Caco-2 (cell line): ENCODE results near the gene UGT2B17. TPM values are rescaled to one million over a fixed set of nuclear protein-coding genes. Genes with fewer than 3 reads are reported as not detected.
"Not testable (repeated sequence)": the region's sequence is repeated elsewhere in the genome, so short reads cannot be mapped to it uniquely, and the experiment has no call there.

Source experiments
- BruUV-seq: library from RNA; stranded (reverse); fragments of 400-500 nt; replicated peaks from 2 replicates; lab custom pipeline; 2021; lab: Mats Ljungman, UMichigan
- CTCF ChIA-PET: fragments of 300-600 bp; sonication (Branson Sonifier 250); formaldehyde crosslinking; loops from one replicate; lab custom pipeline; 2022; ENCODE audit warnings: antibody characterized with exemption; lab: Charles Lee
- POLR2A ChIA-PET: fragments of 300-600 bp; sonication (Branson Sonifier 250); formaldehyde crosslinking; loops from one replicate; lab custom pipeline; 2022; ENCODE audit warnings: antibody characterized with exemption; lab: Charles Lee
- DNase-seq, 2 experiments: peaks; one replicate each; pipeline versions ENCODE4 v3.0.0 to v3.0.0-alpha.2; 2020 to 2022
- H3K27me3 ChIP-seq: replicated peaks from 2 replicates; pipeline ENCODE4 v1.6.0; 2011; ENCODE audit warnings: low read length; ENCODE audit not compliant: control insufficient read depth, insufficient read depth
- H3K36me3 ChIP-seq: 2 replicates; pipeline ENCODE4 v1.5.1; 2011; ENCODE audit warnings: low read length; ENCODE audit not compliant: control insufficient read depth, insufficient read depth
- H3K4me1 ChIP-seq: fragments of 250-450 bp; sonication (Bioruptor Pico); 2 replicates; pipeline ENCODE4 v1.5.1; 2020; ENCODE audit warnings: mild to moderate bottlenecking
- H3K4me3 ChIP-seq: 2 replicates; pipeline ENCODE4 v1.5.1; 2011; ENCODE audit warnings: low read depth, mild to moderate bottlenecking, control low read depth, low read length
- H3K9me3 ChIP-seq: fragments of 250-450 bp; sonication (Bioruptor Pico); 2 replicates; pipeline ENCODE4 v1.5.1; 2020; ENCODE audit warnings: mild to moderate bottlenecking, moderate library complexity
- H3K27ac Mint-ChIP-seq: one replicate; pipeline ENCODE4 v1.8.0; 2022; ENCODE audit warnings: mixed read lengths; ENCODE audit not compliant: unreplicated experiment
- H3K27me3 Mint-ChIP-seq: one replicate; pipeline ENCODE4 v1.8.0; 2022; ENCODE audit warnings: mixed read lengths; ENCODE audit not compliant: insufficient read depth, unreplicated experiment
- H3K36me3 Mint-ChIP-seq: one replicate; pipeline ENCODE4 v1.8.0; 2022; ENCODE audit warnings: mild to moderate bottlenecking, mixed read lengths; ENCODE audit not compliant: insufficient read depth, unreplicated experiment
- H3K4me1 Mint-ChIP-seq: one replicate; pipeline ENCODE4 v1.8.0; 2022; ENCODE audit warnings: low read depth, mixed read lengths; ENCODE audit not compliant: unreplicated experiment
- H3K4me3 Mint-ChIP-seq: one replicate; pipeline ENCODE4 v1.8.0; 2022; ENCODE audit warnings: mild to moderate bottlenecking, moderate library complexity, mixed read lengths; ENCODE audit not compliant: unreplicated experiment
- H3K9me3 Mint-ChIP-seq: one replicate; pipeline ENCODE4 v1.8.0; 2022; ENCODE audit warnings: mixed read lengths; ENCODE audit not compliant: unreplicated experiment
- intact Hi-C: fragments of 100-400 bp; cut with micrococcal nuclease; formaldehyde crosslinking; loops from one replicate; pipeline ENCODE4 v1.10.0; 2022; ENCODE audit not compliant: unreplicated experiment
- total RNA-seq: library from RNA; stranded (reverse); gene quantifications from 2 replicates; pipeline ENCODE4 v1.2.3, GENCODE V29; 2022
- TF ChIP-seq, protein P1 (sequence below), 2 experiments: fragments of 200-600 bp in 1 of 2; IDR thresholded peaks; 1 replicate in 1 of 2; 2 replicates in 1 of 2; pipeline versions ENCODE4 v1.5.1 to v1.8.0; 2011 to 2022; ENCODE audit warnings: antibody characterized with exemption in 1 of 2, control low read depth in 1 of 2, inconsistent platforms in 1 of 2, low read depth in 1 of 2, low read length in 1 of 2, mild to moderate bottlenecking in 1 of 2, moderate library complexity in 1 of 2; ENCODE audit not compliant: insufficient read depth in 1 of 2, severe bottlenecking in 1 of 2, unreplicated experiment in 1 of 2

The UGT2B17 gene
- total RNA-seq, 1 experiment from 2014 or later, result 0.20 TPM

DNA sequence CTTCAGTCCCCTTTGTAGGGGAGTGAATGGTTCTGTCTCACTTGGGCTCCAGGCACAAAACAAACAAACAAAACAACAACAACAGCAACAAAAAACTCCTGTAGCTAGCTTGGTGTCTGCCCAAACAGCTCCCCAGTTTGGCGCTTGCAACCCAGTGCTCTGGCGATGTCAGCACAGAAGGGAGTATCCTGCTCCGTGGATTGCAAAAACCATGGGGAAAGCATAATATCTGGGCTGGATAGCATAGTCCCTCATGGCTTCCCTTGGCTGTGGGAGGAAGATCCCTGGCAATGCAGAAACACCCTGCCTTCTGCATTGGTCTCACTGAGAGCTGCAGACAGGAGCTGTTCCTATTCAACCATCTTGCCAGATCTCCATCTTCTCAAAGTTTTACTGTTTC, 39.7 kb downstream of the UGT2B17 start:
- H3K27me3 Mint-ChIP-seq, result no peaks in the 10 kb centered on the region
- no peak for DNase-seq
- Histone ChIP-seq H3K4me1 (no peaks in the 10 kb centered on the region), H3K9me3 (no peaks in the 10 kb centered on the region), H3K36me3 (no peaks in the 10 kb centered on the region), H3K27me3 (no peaks in the 10 kb centered on the region), H3K4me3 (no peak overlapping the region)
- TF ChIP-seq, protein P1, sequence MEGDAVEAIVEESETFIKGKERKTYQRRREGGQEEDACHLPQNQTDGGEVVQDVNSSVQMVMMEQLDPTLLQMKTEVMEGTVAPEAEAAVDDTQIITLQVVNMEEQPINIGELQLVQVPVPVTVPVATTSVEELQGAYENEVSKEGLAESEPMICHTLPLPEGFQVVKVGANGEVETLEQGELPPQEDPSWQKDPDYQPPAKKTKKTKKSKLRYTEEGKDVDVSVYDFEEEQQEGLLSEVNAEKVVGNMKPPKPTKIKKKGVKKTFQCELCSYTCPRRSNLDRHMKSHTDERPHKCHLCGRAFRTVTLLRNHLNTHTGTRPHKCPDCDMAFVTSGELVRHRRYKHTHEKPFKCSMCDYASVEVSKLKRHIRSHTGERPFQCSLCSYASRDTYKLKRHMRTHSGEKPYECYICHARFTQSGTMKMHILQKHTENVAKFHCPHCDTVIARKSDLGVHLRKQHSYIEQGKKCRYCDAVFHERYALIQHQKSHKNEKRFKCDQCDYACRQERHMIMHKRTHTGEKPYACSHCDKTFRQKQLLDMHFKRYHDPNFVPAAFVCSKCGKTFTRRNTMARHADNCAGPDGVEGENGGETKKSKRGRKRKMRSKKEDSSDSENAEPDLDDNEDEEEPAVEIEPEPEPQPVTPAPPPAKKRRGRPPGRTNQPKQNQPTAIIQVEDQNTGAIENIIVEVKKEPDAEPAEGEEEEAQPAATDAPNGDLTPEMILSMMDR (IDR thresholded peaks at IDR 0.05; ENCODE audit: insufficient read depth in 1 of 2, low read depth in 1 of 2, low read length in 1 of 2, severe bottlenecking in 1 of 2, unreplicated experiment in 1 of 2), result no peak
- intact Hi-C loops, result no loop called here
- peaks cover 29% of the 10 kb centered on the region for H3K9me3 Mint-ChIP-seq
- H3K27ac Mint-ChIP-seq, result no peak overlapping the region
- ChIA-PET POLR2A (no interaction called here), CTCF (no interaction called here)
- H3K4me1 Mint-ChIP-seq, result no peaks in the 10 kb centered on the region
- no peak overlapping the region for H3K4me3 Mint-ChIP-seq
- BruUV-seq, result no TSS peak
- no peaks in the 10 kb centered on the region for H3K36me3 Mint-ChIP-seq

DNA sequence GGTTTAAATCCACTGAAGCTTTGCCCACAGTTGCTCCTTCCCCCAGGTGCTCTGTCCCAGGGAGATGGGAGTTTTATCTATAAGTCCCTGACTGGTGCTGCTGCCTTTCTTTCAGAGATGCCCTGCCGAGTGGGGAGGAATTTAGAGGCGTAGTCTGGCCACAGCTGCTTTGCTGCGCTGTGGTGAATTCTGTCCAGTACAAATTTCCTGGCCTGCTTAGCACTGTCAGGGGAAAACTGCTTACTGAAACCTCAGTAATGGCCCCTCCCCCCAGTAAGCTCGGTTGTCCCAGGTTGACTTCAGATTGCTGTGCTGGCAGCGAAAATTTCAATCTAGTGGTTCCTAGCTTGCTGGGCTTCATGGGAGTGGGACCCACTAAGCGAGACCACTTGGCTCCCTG, 40.1 kb downstream of the UGT2B17 start:
- Mint-ChIP-seq H3K9me3 (peaks cover 29% of the 10 kb centered on the region), H3K27ac (no peak overlapping the region), H3K36me3 (no peaks in the 10 kb centered on the region), H3K4me3 (no peak overlapping the region), H3K4me1 (no peaks in the 10 kb centered on the region), H3K27me3 (no peaks in the 10 kb centered on the region)
- Histone ChIP-seq H3K4me3 (no peak overlapping the region), H3K27me3 (no peaks in the 10 kb centered on the region), H3K36me3 (no peaks in the 10 kb centered on the region), H3K4me1 (no peaks in the 10 kb centered on the region), H3K9me3 (no peaks in the 10 kb centered on the region)
- ChIA-PET POLR2A (no interaction called here), CTCF (no interaction called here)
- BruUV-seq, result no TSS peak
- intact Hi-C loops, result no loop called here
- DNase-seq, result no peak
- TF ChIP-seq, protein P1 (IDR thresholded peaks at IDR 0.05; ENCODE audit: insufficient read depth in 1 of 2, low read depth in 1 of 2, low read length in 1 of 2, severe bottlenecking in 1 of 2, unreplicated experiment in 1 of 2), result no peak

DNA sequence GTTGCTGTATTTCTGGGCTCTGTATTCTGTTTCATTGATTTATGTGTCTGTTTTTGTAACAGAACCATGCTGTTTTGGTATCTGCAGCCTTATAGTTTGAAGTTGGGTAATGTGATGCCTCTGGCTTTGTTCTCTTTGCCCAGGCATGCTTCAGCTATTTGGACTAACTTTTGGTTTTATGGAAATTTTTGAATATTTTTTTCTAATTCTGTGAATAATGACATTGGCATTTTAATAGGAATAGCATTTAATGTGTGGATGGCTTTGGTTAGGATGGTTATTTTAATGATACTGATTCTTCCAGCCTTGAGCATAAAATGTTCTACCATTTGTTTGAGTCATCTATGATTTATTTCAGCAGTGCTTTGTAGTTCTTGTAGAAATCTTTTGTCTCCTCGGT, 53.9 kb downstream of the UGT2B17 start:
- H3K36me3 ChIP-seq, H3K36me3 Mint-ChIP-seq, H3K4me1 Mint-ChIP-seq, H3K9me3 Mint-ChIP-seq, BruUV-seq, DNase-seq, POLR2A ChIA-PET, CTCF ChIA-PET, H3K27ac Mint-ChIP-seq, intact Hi-C loops, H3K27me3 Mint-ChIP-seq, H3K4me3 Mint-ChIP-seq, H3K4me1 ChIP-seq, H3K4me3 ChIP-seq, H3K9me3 ChIP-seq, H3K27me3 ChIP-seq: not testable (repeated sequence)

DNA sequence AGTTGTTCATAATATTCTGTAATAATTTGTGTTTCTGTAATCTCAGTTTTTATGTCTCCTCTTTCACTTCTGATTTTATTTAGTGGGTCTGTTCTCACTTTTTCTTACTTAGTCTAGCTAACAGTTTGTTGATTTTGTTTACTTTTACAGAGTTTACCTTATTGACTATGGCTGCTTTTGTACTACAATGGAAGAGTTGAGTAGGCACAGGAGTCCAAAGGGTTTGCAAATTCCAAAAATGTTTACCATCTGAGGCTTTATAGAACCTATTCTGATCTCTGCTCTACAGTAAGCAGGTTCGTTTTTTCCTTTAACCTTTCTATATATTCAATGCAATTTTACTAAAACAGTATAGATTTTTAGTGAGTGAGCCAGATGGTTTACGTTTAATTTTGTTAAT, 55.1 kb downstream of the UGT2B17 start:
- Mint-ChIP-seq H3K9me3 (peaks cover 8% of the 10 kb centered on the region), H3K27ac (no peak overlapping the region), H3K36me3 (no peaks in the 10 kb centered on the region), H3K4me3 (no peak overlapping the region), H3K27me3 (no peaks in the 10 kb centered on the region), H3K4me1 (peaks cover 8% of the 10 kb centered on the region)
- ChIA-PET CTCF (no interaction called here), POLR2A (no interaction called here)
- H3K4me3 ChIP-seq, result no peak overlapping the region
- H3K4me1 ChIP-seq, result no peaks in the 10 kb centered on the region
- intact Hi-C loops, result no loop called here
- no peaks in the 10 kb centered on the region for H3K27me3 ChIP-seq
- TF ChIP-seq, protein P1 (IDR thresholded peaks at IDR 0.05; ENCODE audit: insufficient read depth in 1 of 2, low read depth in 1 of 2, low read length in 1 of 2, severe bottlenecking in 1 of 2, unreplicated experiment in 1 of 2), result no peak
- BruUV-seq, result no TSS peak
- no peaks in the 10 kb centered on the region for H3K9me3 ChIP-seq
- H3K36me3 ChIP-seq, result no peaks in the 10 kb centered on the region
- no peak for DNase-seq
